Activated T-cell treated with anti-CD3 and anti-CD28 coated beads, Interleukin-2, amount 50 U/mL, for 1 hour (primary cell): ENCODE measurements around the gene WDR4.
A peak's percentile ranks its signal among the peaks of the same experiment; 100 is the strongest.
"Not testable (repeated sequence)": the region's sequence is repeated elsewhere in the genome, so short reads cannot be mapped to it uniquely, and the experiment has no call there.

Source experiments
- DNase-seq: peaks from one replicate; pipeline ENCODE4 v3.0.0-alpha.2; 2020

WDR4 gene

GRCh38 chr21:42851812-42852665 lies 27.3 kb downstream of the WDR4 start:
- no peak for DNase-seq

DNA sequence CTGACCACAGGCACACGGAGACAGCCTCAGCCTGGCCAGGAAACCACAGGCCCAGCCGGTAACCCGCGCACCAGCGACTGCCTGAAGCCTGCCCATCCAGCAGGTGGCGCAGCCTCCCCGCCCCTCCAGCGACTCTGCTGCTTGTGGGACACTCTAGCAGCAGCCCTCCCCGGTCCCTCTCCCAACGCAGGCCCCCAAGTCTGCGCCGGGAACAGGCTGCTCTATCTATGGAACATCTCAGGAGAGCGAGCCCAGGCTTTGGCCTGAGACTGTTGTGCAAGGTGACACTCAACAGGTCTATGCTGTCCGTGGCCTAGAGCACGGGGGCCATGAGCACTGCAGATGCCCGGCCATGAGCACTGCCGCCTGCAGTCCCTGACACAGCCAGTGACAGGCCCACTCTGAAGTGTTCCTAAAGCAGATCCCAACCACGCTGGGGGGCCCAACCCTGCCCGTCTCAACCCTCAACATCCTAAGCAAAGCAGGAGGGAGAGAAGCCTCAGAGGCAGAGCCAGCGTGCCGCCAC lies 28.4 kb downstream of the WDR4 start:
- peak; percentile 49 for DNase-seq

- no peak for DNase-seq
These were observed 28.9 kb downstream of the WDR4 start for GRCh38 chr21:42850463-42850862.

DNA sequence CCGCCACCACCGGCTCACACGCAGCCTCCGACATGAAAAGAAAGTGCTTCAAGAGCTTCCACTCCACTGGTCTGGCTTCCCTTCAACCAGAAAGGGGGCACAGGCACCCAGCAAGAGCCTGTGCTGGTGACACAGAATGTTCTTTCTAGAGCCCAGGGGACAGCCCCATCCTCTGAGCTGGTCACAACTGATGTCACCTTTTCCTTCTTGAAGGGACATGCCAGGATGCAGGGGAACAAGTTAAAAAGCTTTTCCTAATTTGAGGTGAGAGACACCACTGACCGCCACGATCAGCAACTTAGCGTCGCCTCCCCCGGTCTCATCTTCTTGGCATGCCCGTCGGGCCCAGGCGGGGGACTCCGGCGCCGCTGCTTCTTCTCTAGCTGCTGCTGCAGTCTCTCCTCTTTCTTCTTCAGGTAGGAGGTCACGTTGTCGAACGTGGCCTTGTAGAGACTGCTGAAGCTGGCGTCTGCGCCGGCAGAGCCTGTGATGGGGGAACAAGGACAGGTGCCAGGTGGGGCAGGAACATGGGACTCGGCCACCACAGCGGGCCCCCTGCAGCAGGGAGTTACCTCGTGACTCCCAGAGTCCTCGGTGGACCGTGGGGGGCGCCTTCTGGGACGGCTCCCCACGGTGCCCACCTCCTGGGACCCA lies 29.5 kb downstream of the WDR4 start:
- no peak for DNase-seq

GRCh38 chr21:42848932-42849758 lies 30.2 kb downstream of the WDR4 start:
- no peak for DNase-seq

DNA sequence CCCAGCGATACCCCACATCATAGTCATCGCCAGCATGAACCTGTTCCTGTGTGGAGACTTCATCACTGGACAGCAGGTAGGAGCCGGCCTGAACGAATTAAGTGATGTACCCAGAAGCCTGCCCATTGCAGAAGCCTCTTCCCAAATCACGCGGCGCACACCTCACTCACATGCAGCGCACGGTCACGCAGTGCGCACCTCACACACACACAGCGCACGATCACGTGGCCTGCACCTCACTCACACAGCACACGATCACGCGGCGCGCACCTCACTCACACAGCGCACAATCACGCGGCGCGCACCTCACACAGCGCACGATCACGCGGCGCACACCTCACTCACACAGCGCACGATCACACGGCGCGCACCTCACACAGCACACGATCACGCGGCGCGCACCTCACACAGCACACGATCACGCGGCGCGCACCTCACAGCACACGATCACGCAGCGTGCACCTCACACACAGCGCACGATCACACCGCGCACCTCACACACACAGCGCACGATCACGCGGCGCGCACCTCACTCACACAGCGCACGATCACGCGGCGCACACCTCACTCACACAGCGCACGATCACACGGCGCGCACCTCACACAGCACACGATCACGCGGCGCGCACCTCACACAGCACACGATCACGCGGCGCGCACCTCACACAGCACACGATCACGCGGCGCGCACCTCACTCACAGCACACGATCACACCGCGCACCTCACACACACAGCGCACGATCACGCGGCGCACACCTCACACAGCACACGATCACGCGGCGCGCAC lies 31.0 kb downstream of the WDR4 start:
- DNase-seq, result not testable (repeated sequence)

GRCh38 chr21:42847726-42848125 lies 31.6 kb downstream of the WDR4 start:
- no peak for DNase-seq

DNA sequence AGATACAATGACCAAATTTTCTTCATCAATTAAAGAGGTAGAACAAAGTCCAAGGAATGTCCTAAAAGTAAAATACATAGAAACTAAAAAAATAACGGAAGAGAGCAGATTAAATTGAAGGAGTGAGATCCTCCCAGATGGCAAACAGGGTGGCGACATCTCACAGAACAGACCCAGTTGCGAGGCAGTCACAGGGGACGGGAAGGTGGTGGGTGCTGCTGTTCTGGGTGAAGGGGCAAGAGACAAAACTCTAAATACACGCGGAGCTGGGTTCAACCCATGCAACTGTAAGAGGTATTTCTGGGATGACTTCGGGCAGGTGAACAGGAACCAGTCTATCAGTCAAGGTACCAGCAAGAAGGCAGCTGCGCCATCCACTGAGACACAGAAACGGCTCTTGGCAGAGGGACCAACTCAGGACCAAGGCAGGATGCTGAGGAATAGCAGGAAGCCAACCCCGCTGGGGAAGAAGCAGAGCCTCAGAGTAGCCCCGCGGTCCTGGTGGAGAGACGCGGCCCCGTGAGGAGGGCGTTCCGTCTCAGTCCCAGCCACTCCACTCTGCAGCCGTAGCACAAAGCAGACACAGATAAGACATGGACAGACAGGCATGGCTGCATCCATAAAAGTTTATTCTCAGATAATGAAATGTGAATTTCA lies 32.2 kb downstream of the WDR4 start:
- no peak for DNase-seq

DNA sequence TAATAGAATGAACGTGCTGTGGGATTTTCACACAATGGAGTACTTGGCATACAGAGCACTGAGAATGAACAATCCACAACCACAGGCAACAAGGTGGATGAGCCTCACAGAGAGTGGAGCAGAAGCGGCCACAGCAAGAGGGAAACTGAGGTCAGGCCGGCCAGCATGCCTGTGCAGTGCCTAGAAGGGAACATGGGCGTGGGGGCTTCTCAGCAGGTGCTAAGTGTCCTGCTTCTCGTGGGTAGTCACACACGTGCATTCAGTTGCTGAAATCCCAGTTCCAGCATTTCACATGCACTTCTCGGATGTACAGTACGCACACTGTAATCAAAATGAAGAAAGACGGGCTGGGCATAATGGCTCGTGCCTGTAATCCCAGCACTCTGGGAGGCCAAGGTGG lies 33.1 kb downstream of the WDR4 start:
- DNase-seq, result no peak

DNA sequence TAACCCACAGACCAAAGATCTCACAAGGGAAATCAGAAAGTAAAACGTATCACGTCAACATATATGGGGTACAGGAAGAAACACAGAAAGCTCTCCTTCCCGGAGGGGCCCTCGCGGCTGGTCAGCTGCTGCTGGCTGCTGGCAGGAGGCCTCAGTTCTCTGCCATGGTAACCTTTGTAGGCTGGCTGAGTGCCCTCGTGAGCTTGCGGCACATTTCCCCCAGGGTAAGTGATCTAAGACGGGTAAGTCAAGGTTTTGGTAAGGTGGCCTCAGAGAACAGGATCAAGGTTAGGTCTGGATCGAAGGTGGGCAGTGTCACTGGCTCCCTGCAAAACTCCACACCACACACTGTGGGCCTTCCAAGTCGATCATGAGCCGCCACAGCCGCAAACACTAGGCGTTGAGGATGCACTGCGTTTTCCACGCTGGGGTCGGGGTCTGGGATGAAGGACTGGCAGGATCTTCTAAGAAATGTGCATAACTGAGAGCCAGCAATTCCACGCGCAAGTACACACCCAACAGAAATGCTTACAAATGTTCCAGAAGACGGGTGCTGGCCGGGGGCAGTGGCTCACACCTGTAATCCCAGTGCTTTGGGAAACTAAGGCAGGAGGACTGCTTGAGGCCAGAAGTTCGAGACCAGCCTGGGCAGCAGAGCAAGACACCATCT lies 33.9 kb downstream of the WDR4 start:
- DNase-seq, result no peak

- peak; percentile 13 for DNase-seq
These were observed 34.8 kb downstream of the WDR4 start for GRCh38 chr21:42844411-42845113.

DNA sequence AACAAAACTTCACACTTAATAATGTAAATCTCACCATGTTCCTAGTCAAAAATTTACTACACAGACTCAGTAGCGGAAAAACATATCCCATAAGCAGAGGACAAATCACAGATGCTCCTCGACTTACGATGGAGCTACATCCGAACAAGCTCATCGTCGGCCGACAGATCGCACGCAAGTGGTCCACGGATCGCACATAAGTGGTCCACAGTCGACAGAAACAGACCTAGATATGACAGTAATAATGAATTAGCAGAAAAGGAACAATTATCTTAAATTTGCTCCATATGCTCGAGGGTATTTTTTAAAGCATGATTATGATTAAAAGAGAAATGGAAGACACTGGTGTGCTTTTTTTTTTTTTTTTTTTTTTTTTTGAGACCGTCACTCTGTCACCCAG lies 36.3 kb downstream of the WDR4 start:
- no peak for DNase-seq

DNA sequence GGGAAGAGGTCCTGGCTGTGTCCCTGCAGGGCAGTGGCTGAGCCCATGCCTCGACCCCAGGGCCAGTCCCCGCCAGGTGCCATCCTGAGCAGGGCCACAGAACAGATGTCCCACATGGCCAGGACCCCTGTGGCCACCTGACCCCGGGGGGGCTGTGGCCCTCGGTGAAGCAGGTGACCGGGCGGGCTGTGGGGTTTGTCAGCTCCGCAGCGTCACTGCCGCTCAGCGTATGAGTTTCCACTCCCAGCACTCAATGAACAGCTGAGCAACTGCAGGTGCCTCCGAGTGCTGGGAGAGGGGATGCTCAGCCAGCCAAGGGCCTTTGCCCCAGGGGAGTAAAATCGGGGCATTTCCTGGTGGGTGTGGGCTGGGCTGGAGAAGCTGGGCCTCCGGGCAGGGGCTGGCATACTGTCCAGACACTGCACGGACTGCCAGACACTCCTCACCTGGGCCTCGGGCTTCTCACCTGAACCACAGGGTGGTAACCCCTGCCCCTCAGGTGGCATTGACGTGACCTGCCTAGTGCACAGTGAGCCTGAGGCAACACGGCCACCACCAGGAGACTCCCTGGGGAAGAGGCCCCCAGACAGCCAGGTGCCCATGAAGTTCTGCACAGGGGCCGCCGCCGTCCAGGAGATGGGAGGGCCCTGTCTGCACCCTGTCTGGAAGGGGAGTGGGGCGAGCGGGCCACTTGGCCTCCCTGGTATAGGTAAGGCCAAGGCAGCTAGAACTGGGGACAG lies 37.3 kb downstream of the WDR4 start:
- DNase-seq, result not testable (repeated sequence)

- DNase-seq, result no peak
These were observed 38.0 kb downstream of the WDR4 start for GRCh38 chr21:42841156-42841915.

DNA sequence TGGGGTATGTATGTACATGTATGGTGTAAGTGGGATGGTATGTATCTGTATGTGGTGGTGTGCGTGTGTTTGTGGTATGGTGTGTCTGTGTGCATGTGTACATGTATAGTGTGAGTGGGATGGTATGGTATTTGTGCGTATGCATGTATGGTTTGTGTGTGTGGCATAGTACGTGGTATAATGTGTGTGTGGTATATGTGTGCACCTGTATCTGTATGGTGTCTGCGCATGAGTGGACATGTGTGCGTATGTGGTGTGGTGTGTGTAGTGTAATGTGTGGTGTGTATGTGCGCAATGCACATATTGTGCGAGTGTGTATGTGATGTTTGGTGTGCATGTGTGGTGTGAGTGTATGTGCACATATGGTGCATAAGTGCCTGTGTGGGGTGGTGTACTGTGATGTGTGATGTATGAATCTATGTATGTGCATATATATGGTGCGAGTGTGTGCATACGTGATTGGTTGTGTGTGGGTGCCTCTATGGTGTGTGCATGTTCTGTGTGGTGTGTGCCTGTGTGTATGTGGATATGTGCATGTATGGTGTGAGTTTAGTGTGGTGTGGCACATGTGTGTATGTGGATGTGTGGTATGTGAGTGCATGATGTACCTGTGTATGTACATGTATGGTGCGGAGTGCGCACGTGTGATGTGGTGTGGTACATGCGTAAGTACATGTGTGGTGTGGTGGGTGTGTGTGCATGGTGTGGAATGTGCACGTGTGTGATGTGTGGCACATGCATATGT lies 38.8 kb downstream of the WDR4 start:
- no peak for DNase-seq

- no peak for DNase-seq
These were observed 39.8 kb downstream of the WDR4 start for GRCh38 chr21:42839271-42840231.

- DNase-seq, result not testable (repeated sequence)
These were observed 41.1 kb downstream of the WDR4 start for GRCh38 chr21:42838212-42838690.
